IMR-90 (cell line): Measurements from ENCODE around the gene GZMM. TPM values are rescaled to one million over a fixed set of nuclear protein-coding genes. Genes with fewer than 3 reads are reported as not detected.

ENCODE experiments used
- ATAC-seq: fragments of 200-7000 bp; cut with Tn5 transposase; 2 replicates; pipeline ENCODE4 v1.9.1; 2020; ENCODE audit warnings: low read depth, mild to moderate bottlenecking, moderate library complexity
- BruUV-seq: library from RNA; stranded (reverse); fragments of 400-500 nt; replicated peaks from 2 replicates; lab custom pipeline; 2021; lab: Mats Ljungman, UMichigan
- CTCF ChIA-PET: fragments of 300-600 bp; formaldehyde crosslinking; extraction: SDS; loops from one replicate; lab custom pipeline; 2021; ENCODE audit warnings: antibody characterized with exemption; lab: Yijun Ruan, JAX
- POLR2A ChIA-PET: fragments of 300-600 bp; sonication (Branson Sonifier 250); formaldehyde crosslinking; loops from one replicate; lab custom pipeline; 2022; ENCODE audit warnings: antibody characterized with exemption; ENCODE audit not compliant: unreplicated experiment; lab: Charles Lee
- DNase-seq: peaks from one replicate; pipeline ENCODE4 v3.0.0; 2013
- H2AFZ ChIP-seq: replicated peaks from 2 replicates; pipeline ENCODE3; 2013; ENCODE audit warnings: low read length, mild to moderate bottlenecking; ENCODE audit not compliant: poor library complexity
- H2AK5ac ChIP-seq: 2 replicates; pipeline ENCODE4 v1.6.1; 2013; ENCODE audit warnings: low read depth, low read length, inconsistent platforms
- H2AK9ac ChIP-seq: replicated peaks from 2 replicates; pipeline ENCODE3; 2013; ENCODE audit warnings: mild to moderate bottlenecking, low read depth, low read length, moderate library complexity; ENCODE audit not compliant: poor library complexity
- H2BK120ac ChIP-seq: 2 replicates; pipeline ENCODE4 v1.6.1; 2013; ENCODE audit warnings: low read depth, low read length, inconsistent platforms
- H2BK15ac ChIP-seq: 3 replicates; pipeline ENCODE4 v1.6.1; 2013; ENCODE audit warnings: low read depth, low read length, inconsistent platforms
- H2BK20ac ChIP-seq: 2 replicates; pipeline ENCODE4 v1.6.1; 2013; ENCODE audit warnings: low read depth, mild to moderate bottlenecking, inconsistent platforms, low read length, moderate library complexity
- H2BK5ac ChIP-seq: 2 replicates; pipeline ENCODE4 v1.6.1; 2013; ENCODE audit warnings: mild to moderate bottlenecking, low read depth, low read length, inconsistent platforms; ENCODE audit not compliant: poor library complexity, severe bottlenecking
- H3K14ac ChIP-seq: replicated peaks from 2 replicates; pipeline ENCODE4 v1.6.1; 2013; ENCODE audit warnings: low read depth, low read length, inconsistent platforms
- H3K18ac ChIP-seq: 2 replicates; pipeline ENCODE4 v1.6.1; 2013; ENCODE audit warnings: low read depth, low read length, control low read depth
- H3K23ac ChIP-seq: 2 replicates; pipeline ENCODE4 v1.6.1; 2013; ENCODE audit warnings: low read depth, low read length, inconsistent platforms
- H3K27ac ChIP-seq: 2 replicates; pipeline ENCODE4 v1.5.1; 2013; ENCODE audit warnings: mild to moderate bottlenecking, control low read depth, low read length; ENCODE audit not compliant: insufficient read depth
- H3K27me3 ChIP-seq: 2 replicates; pipeline ENCODE4 v1.6.1; 2013; ENCODE audit warnings: low read length; ENCODE audit not compliant: control insufficient read depth, insufficient read depth
- H3K36me3 ChIP-seq: 2 replicates; pipeline ENCODE4 v1.6.1; 2013; ENCODE audit warnings: low read length, mixed read lengths; ENCODE audit not compliant: control insufficient read depth, insufficient read depth
- H3K4ac ChIP-seq: 2 replicates; pipeline ENCODE4 v1.6.1; 2013; ENCODE audit warnings: low read depth, low read length, inconsistent platforms
- H3K4me1 ChIP-seq: 2 replicates; pipeline ENCODE4 v1.6.1; 2013; ENCODE audit warnings: low read length, mixed read lengths; ENCODE audit not compliant: control insufficient read depth, insufficient read depth
- H3K4me2 ChIP-seq: 2 replicates; pipeline ENCODE4 v1.6.1; 2013; ENCODE audit warnings: low read depth, mild to moderate bottlenecking, control low read depth, low read length, moderate library complexity
- H3K4me3 ChIP-seq: 2 replicates; pipeline ENCODE4 v1.5.1; 2013; ENCODE audit warnings: low read depth, mild to moderate bottlenecking, control low read depth, low read length, moderate library complexity; ENCODE audit not compliant: insufficient read depth
- H3K56ac ChIP-seq: 2 replicates; pipeline ENCODE4 v1.6.1; 2013; ENCODE audit warnings: low read length, inconsistent platforms; ENCODE audit not compliant: insufficient read depth; ENCODE audit errors: extremely low read depth
- H3K79me1 ChIP-seq, 2 experiments: 2 replicates each; pipeline ENCODE4 v1.6.1; 2013; ENCODE audit warnings: low read length in 2 of 2, inconsistent platforms in 1 of 2, low read depth in 1 of 2
- H3K9ac ChIP-seq: 2 replicates; pipeline ENCODE4 v1.6.1; 2013; ENCODE audit warnings: low read depth, low read length, control low read depth
- H3K9me1 ChIP-seq: 2 replicates; pipeline ENCODE4 v1.6.1; 2013; ENCODE audit warnings: low read length, inconsistent platforms; ENCODE audit not compliant: insufficient read depth
- H3K9me3 ChIP-seq: 2 replicates; pipeline ENCODE4 v1.6.1; 2013; ENCODE audit warnings: low read length; ENCODE audit not compliant: control insufficient read depth, insufficient read depth
- H4K20me1 ChIP-seq: 2 replicates; pipeline ENCODE4 v1.6.1; 2013; ENCODE audit warnings: low read length, inconsistent platforms; ENCODE audit not compliant: insufficient read depth
- H4K5ac ChIP-seq: 2 replicates; pipeline ENCODE4 v1.6.1; 2013; ENCODE audit warnings: mild to moderate bottlenecking, low read depth, low read length, control low read depth
- H4K8ac ChIP-seq, 2 experiments: 2 replicates each; pipeline ENCODE4 v1.6.1; 2013; ENCODE audit warnings: low read depth in 2 of 2, low read length in 2 of 2, control low read depth in 1 of 2, inconsistent platforms in 1 of 2
- H4K91ac ChIP-seq: 2 replicates; pipeline ENCODE4 v1.6.1; 2013; ENCODE audit warnings: low read depth, low read length, inconsistent platforms; ENCODE audit not compliant: insufficient read depth
- BHLHE40 ChIP-seq: fragments of 150-350 bp; IDR thresholded peaks from 2 replicates; pipeline ENCODE4 v1.6.1; 2016; ENCODE audit warnings: mild to moderate bottlenecking, low read depth, low read length
- CEBPB ChIP-seq: IDR thresholded peaks from 2 replicates; pipeline ENCODE4 v1.6.1; 2012; ENCODE audit warnings: low read depth, low read length, improper control_type of control experiment
- CHD1 ChIP-seq: IDR thresholded peaks from 2 replicates; pipeline ENCODE4 v1.6.1; 2012; ENCODE audit warnings: low read depth, low read length, improper control_type of control experiment
- CTCF ChIP-seq: conservative IDR thresholded peaks from 2 replicates; pipeline ENCODE4 v1.5.1; 2012; ENCODE audit warnings: mild to moderate bottlenecking, low read depth, low read length, improper control_type of control experiment
- ELK1 ChIP-seq: fragments of 150-350 bp; IDR thresholded peaks from 2 replicates; pipeline ENCODE4 v1.6.1; 2016; ENCODE audit warnings: low read depth, mild to moderate bottlenecking, low read length, moderate library complexity, borderline replicate concordance
- FOS ChIP-seq: fragments of 150-350 bp; IDR thresholded peaks from 2 replicates; pipeline ENCODE4 v1.6.1; 2016; ENCODE audit warnings: low read depth, low read length
- MAFK ChIP-seq: IDR thresholded peaks from 2 replicates; pipeline ENCODE4 v1.6.1; 2012; ENCODE audit warnings: low read depth, low read length, improper control_type of control experiment
- MAZ ChIP-seq: IDR thresholded peaks from 2 replicates; pipeline ENCODE4 v1.6.1; 2012; ENCODE audit warnings: low read depth, mild to moderate bottlenecking, low read length, improper control_type of control experiment, moderate library complexity, borderline replicate concordance
- NFE2L2 ChIP-seq: fragments of 150-350 bp; IDR thresholded peaks from 2 replicates; pipeline ENCODE4 v1.6.1; 2016; ENCODE audit warnings: low read depth, mild to moderate bottlenecking, low read length
- POLR2A ChIP-seq: IDR thresholded peaks from 2 replicates; pipeline ENCODE4 v1.6.1; 2012; ENCODE audit warnings: mild to moderate bottlenecking, low read depth, low read length
- RAD21 ChIP-seq: IDR thresholded peaks from 2 replicates; pipeline ENCODE4 v1.6.1; 2012; ENCODE audit warnings: low read length, improper control_type of control experiment
- RCOR1 ChIP-seq: IDR thresholded peaks from 2 replicates; pipeline ENCODE4 v1.6.1; 2012; ENCODE audit warnings: mild to moderate bottlenecking, low read length, improper control_type of control experiment; ENCODE audit not compliant: insufficient replicate concordance
- RFX5 ChIP-seq: IDR thresholded peaks from 2 replicates; pipeline ENCODE4 v1.8.0; 2012; ENCODE audit warnings: low read depth, mild to moderate bottlenecking, low read length, moderate library complexity
- SMC3 ChIP-seq: fragments of 150-350 bp; IDR thresholded peaks from 2 replicates; pipeline ENCODE4 v1.6.1; 2016; ENCODE audit warnings: low read depth, mild to moderate bottlenecking, antibody characterized with exemption, low read length, moderate library complexity
- USF2 ChIP-seq: fragments of 150-350 bp; IDR thresholded peaks from 2 replicates; pipeline ENCODE4 v1.6.1; 2017; ENCODE audit warnings: mild to moderate bottlenecking, antibody characterized with exemption, low read length, low read depth
- WGBS, 2 experiments: methylation state at CpG; one replicate each; pipeline versions ENCODE4 v1.1.5 to v1.1.7; 2013; ENCODE audit warnings: missing lambda C conversion rate in 2 of 2; ENCODE audit not compliant: insufficient read length in 1 of 2; ENCODE audit errors: extremely low coverage in 2 of 2; 5-methylcytosine and 5-hydroxymethylcytosine counted together
- dilution Hi-C: fragments of 300-500 bp; cut with HindIII; formaldehyde crosslinking; loops from one replicate; pipeline ENCODE4 v1.14.3; 2018; ENCODE audit warnings: low sequenced_read_pairs; ENCODE audit not compliant: unreplicated experiment
- in situ Hi-C: fragments of 300-500 bp; cut with MboI; formaldehyde crosslinking; loops from 3 replicates; pipeline ENCODE4 v1.14.3; 2019; ENCODE audit warnings: low sequenced_read_pairs, inconsistent platforms, mixed read lengths
- intact Hi-C: fragments of 100-400 bp; cut with micrococcal nuclease; formaldehyde crosslinking; loops from 2 replicates; pipeline ENCODE4 v1.10.0; 2022
- polyA plus RNA-seq, 3 experiments: library from polyadenylated mRNA; depleted of rRNA; stranded (reverse); fragments of >200 nt; gene quantifications; 2 replicates each; pipeline ENCODE4 v1.2.3, GENCODE V29; 2012; ENCODE audit warnings: low replicate concordance in 1 of 3
- total RNA-seq: library from RNA; depleted of rRNA; stranded (reverse); fragments of >200 nt; gene quantifications from 2 replicates; pipeline ENCODE4 v1.2.3, GENCODE V29; 2012

The GZMM gene
- total and polyA plus RNA-seq, 2 of the 4 experiments (the other 2 are of a cell fraction), result 0.24 TPM; not detected in 1

DNA sequence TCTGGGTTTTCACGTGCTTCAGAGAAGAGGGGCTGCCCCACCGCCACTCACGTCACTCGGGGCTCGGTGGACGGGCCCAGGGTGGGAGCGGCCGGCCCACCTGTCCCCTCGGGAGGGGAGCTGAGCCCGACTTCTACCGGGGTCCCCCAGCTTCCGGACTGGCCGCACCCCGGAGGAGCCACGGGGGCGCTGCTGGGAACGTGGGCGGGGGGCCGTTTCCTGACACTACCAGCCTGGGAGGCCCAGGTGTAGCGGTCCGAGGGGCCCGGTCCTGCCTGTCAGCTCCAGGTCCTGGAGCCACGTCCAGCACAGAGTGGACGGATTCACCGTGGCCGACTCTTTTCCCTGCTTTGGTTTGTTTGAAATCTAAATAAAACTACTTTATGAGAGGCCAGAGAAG is 2.2 kb upstream of the GZMM start:
- TF ChIP-seq CTCF (no peak), ELK1 (no peak), BHLHE40 (no peak), MAFK (no peak), POLR2A (no peak), MAZ (no peak), SMC3 (no peak), CHD1 (no peak), USF2 (no peak), CEBPB (no peak), RAD21 (no peak), RCOR1 (no peak), NFE2L2 (no peak), FOS (no peak), RFX5 (no peak)
- Histone ChIP-seq H4K91ac (no peak overlapping the region), H2AK5ac (no peak overlapping the region), H2BK15ac (no peak overlapping the region), H3K79me1 (peaks cover 7 to 12% of the 10 kb centered on the region in 2 experiments; a peak in 2 of 4 replicates), H2BK5ac (no peak overlapping the region), H3K56ac (no peak overlapping the region), H2AK9ac (no peak overlapping the region), H3K4me2 (no peak overlapping the region), H3K18ac (no peak overlapping the region), H3K4ac (no peak overlapping the region), H2BK120ac (no peak overlapping the region), H3K23ac (no peak overlapping the region), H3K14ac (no peak overlapping the region), H3K4me1 (no peaks in the 10 kb centered on the region), H3K4me3 (no peak overlapping the region), H4K20me1 (peaks cover 17% of the 10 kb centered on the region), H4K5ac (no peak overlapping the region), H2BK20ac (no peak overlapping the region), H3K9me3 (no peaks in the 10 kb centered on the region), H3K9ac (no peak overlapping the region), H2AFZ (no peak overlapping the region), H3K27ac (no peak overlapping the region), H3K36me3 (peaks cover 44% of the 10 kb centered on the region), H3K9me1 (peaks cover 8% of the 10 kb centered on the region), H3K27me3 (no peaks in the 10 kb centered on the region), H4K8ac (no peak overlapping the region)
- CTCF ChIA-PET, result no interaction called here
- dilution Hi-C loops (no loop called here), intact Hi-C loops (no loop called here), in situ Hi-C loops (no loop called here)
- WGBS, 2 experiments, result 90% methylated on average over 12 of the region's 26 CpGs; no CpG with 5 or more reads in 1 of the 2 experiments
- ATAC-seq (no peak), DNase-seq (no peak)
- no TSS peak for BruUV-seq
- POLR2A ChIA-PET, result no interaction called here
